Loucy (cell line): Measurements from ENCODE around the gene PAFAH1B1.

ENCODE experiments used
- CTCF ChIP-seq: fragments of 200-600 bp; sonication (generic); conservative IDR thresholded peaks from 2 replicates; pipeline ENCODE4 v1.5.1; 2014; ENCODE audit warnings: mild to moderate bottlenecking, antibody characterized with exemption, low read length
- EZH2phosphoT487 ChIP-seq: fragments of 200-600 bp; IDR thresholded peaks from 2 replicates; pipeline ENCODE4 v1.6.1; 2018; ENCODE audit warnings: antibody characterized with exemption, mild to moderate bottlenecking, moderate library complexity, borderline replicate concordance

- no peak for TF ChIP-seq CTCF
- no peak for TF ChIP-seq EZH2phosphoT487
Observed at GRCh38 chr17:2580661-2581060, 12.8 kb upstream of the PAFAH1B1 start.
